Esophagus (tissue), 2 donors: ENCODE measurements around the gene PPP1R13L. TPM values are rescaled to one million over a fixed set of nuclear protein-coding genes. Genes with fewer than 3 reads are reported as not detected.
A peak's percentile ranks its signal among the peaks of the same experiment; 100 is the strongest.

ENCODE experiments used
- H3K27ac ChIP-seq, 2 donors: one replicate each; pipeline ENCODE4 v1.5.1; 2013; ENCODE audit warnings: low read depth in 2 of 2, mild to moderate bottlenecking in 2 of 2, inconsistent platforms in 1 of 2, low read length in 1 of 2, moderate library complexity in 1 of 2
- H3K27me3 ChIP-seq, 2 donors: one replicate each; pipeline ENCODE4 v1.6.1; 2013; ENCODE audit warnings: low read length in 2 of 2, control low read depth in 1 of 2, mild to moderate bottlenecking in 1 of 2; ENCODE audit not compliant: insufficient read depth in 2 of 2, control insufficient read depth in 1 of 2
- H3K36me3 ChIP-seq, 2 donors: one replicate each; pipeline ENCODE4 v1.6.1; 2013; ENCODE audit warnings: low read length in 1 of 2; ENCODE audit not compliant: control insufficient read depth in 2 of 2, insufficient read depth in 2 of 2
- H3K4me1 ChIP-seq, 2 donors: one replicate each; pipeline ENCODE4 v1.6.1; 2013; ENCODE audit warnings: low read length in 1 of 2; ENCODE audit not compliant: control insufficient read depth in 2 of 2, insufficient read depth in 2 of 2
- H3K4me3 ChIP-seq, 2 donors: one replicate each; pipeline ENCODE4 v1.5.1; 2013; ENCODE audit warnings: low read length in 2 of 2, mild to moderate bottlenecking in 2 of 2, low read depth in 1 of 2, moderate library complexity in 1 of 2
- H3K9me3 ChIP-seq, 2 donors: one replicate each; pipeline ENCODE4 v1.6.1; 2013; ENCODE audit warnings: mild to moderate bottlenecking in 2 of 2, low read depth in 1 of 2, low read length in 1 of 2, moderate library complexity in 1 of 2; ENCODE audit not compliant: control insufficient read depth in 2 of 2, insufficient read depth in 1 of 2
- WGBS, 2 donors: extraction: QIAGEN DNeasy Blood & Tissue Kit; methylation state at CpG; one replicate each; pipeline ENCODE4 v1.1.7; 2013; 5-methylcytosine and 5-hydroxymethylcytosine counted together
- polyA plus RNA-seq, 2 donors: library from polyadenylated mRNA; stranded (reverse); fragments of 200-250 nt; gene quantifications; one replicate each; pipeline ENCODE4 v1.2.3, GENCODE V29; 2013
- donor health status: healthy with polysubstance abuse.
- donor health status: Bipolar disorder and iron deficiency.

The PPP1R13L gene
- polyA plus RNA-seq, 2 donors, result 163 to 233 TPM

DNA sequence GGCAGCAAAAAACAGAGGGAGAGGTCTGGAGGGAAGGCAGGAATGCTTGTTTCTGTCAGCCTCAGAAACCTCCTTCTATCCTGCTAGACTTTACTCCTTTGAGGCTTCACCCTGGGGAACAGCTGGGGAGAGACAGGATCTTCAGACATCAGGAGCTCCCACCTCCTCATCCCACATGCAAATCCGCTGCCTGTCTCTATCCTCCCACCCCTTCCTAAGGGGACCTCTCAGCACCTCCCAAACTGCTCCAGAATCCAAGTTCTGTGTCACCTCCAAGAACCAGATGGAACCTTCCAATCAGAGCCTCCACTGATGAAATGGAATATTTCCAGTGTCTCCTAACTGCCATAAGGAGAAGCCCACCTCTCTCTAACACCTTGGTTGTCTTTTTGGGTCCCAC is 24.8 kb downstream of the PPP1R13L start:
- no peak overlapping the region for H3K4me3 ChIP-seq
- H3K9me3 ChIP-seq, result no peaks in the 10 kb centered on the region
- no peaks in the 10 kb centered on the region for H3K27me3 ChIP-seq
- no peak overlapping the region for H3K27ac ChIP-seq
- peaks cover 0 to 7% of the 10 kb centered on the region in 2 donors for H3K36me3 ChIP-seq
- 88 to 91% methylated on average over 1 of the region's 1 CpG for WGBS, 2 donors
- H3K4me1 ChIP-seq, result peaks cover 0 to 2% of the 10 kb centered on the region in 2 donors

GRCh38 chr19:45376045-45376724 is 28.7 kb downstream of the PPP1R13L start:
- 41 to 50% methylated on average over 12 to 13 of the region's 13 CpGs for WGBS, 2 donors
- H3K27me3 ChIP-seq, result no peaks in the 10 kb centered on the region
- H3K27ac ChIP-seq, result no peak overlapping the region
- peaks cover 0 to under 1% of the 10 kb centered on the region in 2 donors for H3K36me3 ChIP-seq
- H3K4me1 ChIP-seq, result no peaks in the 10 kb centered on the region
- H3K4me3 ChIP-seq, result no peak overlapping the region
- H3K9me3 ChIP-seq, result no peaks in the 10 kb centered on the region

GRCh38 chr19:45370410-45371204 is 34.3 kb downstream of the PPP1R13L start, which contains the start of gene ERCC2:
Gene ERCC2 (minus strand): TSS chr19:45370573. CDS start chr19:45370540, 33 bp downstream.
- Histone ChIP-seq H3K9me3 (no peaks in the 10 kb centered on the region), H3K4me1 (peaks cover 0 to 2% of the 10 kb centered on the region in 2 donors), H3K4me3 (peak within 1 kb of the TSS; percentile 51 to 60), H3K27ac (peak within 1 kb of the TSS; percentile 54 to 73), H3K27me3 (no peaks in the 10 kb centered on the region), H3K36me3 (no peaks in the 10 kb centered on the region)
- 3 to 4% methylated on average over 55 of the region's 55 CpGs for WGBS, 2 donors

DNA sequence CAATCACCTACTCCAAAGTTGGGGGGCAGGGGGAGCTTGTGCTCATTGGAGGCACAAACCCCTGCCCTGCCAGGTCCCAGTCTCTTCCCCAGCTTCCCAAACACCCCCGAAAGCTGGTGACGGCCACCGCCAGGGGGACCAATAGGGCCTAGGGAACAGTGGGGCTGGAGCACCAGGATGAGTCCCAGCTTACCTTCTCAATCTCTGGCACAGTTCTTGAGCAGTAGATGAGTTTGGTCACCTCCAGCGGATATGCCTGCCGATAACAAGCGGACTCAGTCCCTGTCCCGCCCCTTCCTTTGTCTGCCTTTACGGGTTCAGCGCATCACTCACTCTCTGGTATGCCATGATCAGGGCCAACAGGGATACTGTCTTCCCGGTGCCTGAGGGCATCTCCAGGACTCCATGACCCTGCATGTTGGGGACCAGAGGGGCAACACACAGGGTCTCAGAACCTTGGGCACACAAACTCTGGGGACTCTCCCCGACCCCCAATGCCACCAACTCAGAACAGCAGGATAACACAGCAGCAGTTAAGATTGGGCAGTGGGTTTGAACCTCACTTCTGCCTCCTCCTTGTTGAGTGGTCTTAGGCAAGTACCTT is 36.0 kb downstream of the PPP1R13L start:
- Histone ChIP-seq H3K9me3 (no peaks in the 10 kb centered on the region), H3K36me3 (peaks cover 0 to 5% of the 10 kb centered on the region in 2 donors), H3K27me3 (no peaks in the 10 kb centered on the region), H3K4me3 (no peak overlapping the region), H3K4me1 (peaks cover 0 to 2% of the 10 kb centered on the region in 2 donors), H3K27ac (no peak overlapping the region)
- 88 to 96% methylated on average over 11 of the region's 11 CpGs for WGBS, 2 donors

DNA sequence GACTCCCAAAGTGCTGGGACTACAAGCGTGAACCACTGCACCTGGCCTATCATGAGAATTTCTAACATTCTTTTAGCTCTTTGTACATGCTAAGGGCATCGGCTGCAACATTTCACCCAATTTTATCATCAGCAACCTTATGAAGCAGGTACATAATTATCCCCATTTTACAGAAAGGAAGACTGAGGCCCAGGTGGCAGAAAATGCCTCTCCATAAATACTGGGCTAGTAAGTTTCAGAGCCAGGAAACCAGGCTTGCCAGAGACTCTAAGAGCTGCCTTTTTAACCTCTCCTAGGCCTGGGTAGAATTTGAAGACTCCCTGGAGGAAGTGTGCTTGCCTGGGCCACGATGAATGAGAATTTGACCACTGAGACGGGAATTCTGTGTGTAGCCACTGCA is 36.7 kb downstream of the PPP1R13L start:
- Histone ChIP-seq H3K27me3 (no peaks in the 10 kb centered on the region), H3K36me3 (peaks cover 0 to 9% of the 10 kb centered on the region in 2 donors), H3K4me1 (peaks cover 0 to 2% of the 10 kb centered on the region in 2 donors), H3K27ac (no peak overlapping the region), H3K4me3 (no peak overlapping the region), H3K9me3 (no peaks in the 10 kb centered on the region)
- WGBS, 2 donors, result 94 to 95% methylated on average over 4 of the region's 4 CpGs

- WGBS, 2 donors, result 87 to 90% methylated on average over 12 of the region's 12 CpGs
- Histone ChIP-seq H3K27me3 (no peaks in the 10 kb centered on the region), H3K27ac (no peak overlapping the region), H3K4me3 (no peak overlapping the region), H3K36me3 (peaks cover 0 to 25% of the 10 kb centered on the region in 2 donors), H3K4me1 (no peaks in the 10 kb centered on the region), H3K9me3 (no peaks in the 10 kb centered on the region)
Observed at GRCh38 chr19:45364696-45365095, 40.2 kb downstream of the PPP1R13L start.

- Histone ChIP-seq H3K36me3 (peaks cover 0 to 30% of the 10 kb centered on the region in 2 donors), H3K27ac (no peak overlapping the region), H3K4me3 (no peak overlapping the region), H3K4me1 (no peaks in the 10 kb centered on the region), H3K27me3 (no peaks in the 10 kb centered on the region), H3K9me3 (no peaks in the 10 kb centered on the region)
- WGBS, 2 donors, result 92 to 94% methylated on average over 34 to 44 of the region's 44 CpGs
Observed at GRCh38 chr19:45363861-45364459, 40.9 kb downstream of the PPP1R13L start.

GRCh38 chr19:45362291-45362690 is 42.6 kb downstream of the PPP1R13L start:
- Histone ChIP-seq H3K9me3 (no peaks in the 10 kb centered on the region), H3K27ac (no peak overlapping the region), H3K36me3 (peaks cover 0 to 32% of the 10 kb centered on the region in 2 donors), H3K4me3 (no peak overlapping the region), H3K4me1 (no peaks in the 10 kb centered on the region), H3K27me3 (no peaks in the 10 kb centered on the region)
- 92% methylated on average over 16 of the region's 16 CpGs for WGBS, 2 donors

- Histone ChIP-seq H3K4me1 (no peaks in the 10 kb centered on the region), H3K4me3 (no peak overlapping the region), H3K36me3 (peaks cover 0 to 35% of the 10 kb centered on the region in 2 donors), H3K27ac (no peak overlapping the region), H3K9me3 (no peaks in the 10 kb centered on the region), H3K27me3 (no peaks in the 10 kb centered on the region)
- 93% methylated on average over 14 of the region's 14 CpGs for WGBS, 2 donors
Observed at GRCh38 chr19:45361608-45362007, 43.3 kb downstream of the PPP1R13L start.
